NCI-H226 (cell line): Measurements from ENCODE around the gene STAC.
"Not testable (repeated sequence)": the region's sequence is repeated elsewhere in the genome, so short reads cannot be mapped to it uniquely, and the experiment has no call there.

Source experiments
- DNase-seq: peaks from one replicate; pipeline ENCODE4 v3.0.0-alpha.2; 2015

Gene STAC

DNA sequence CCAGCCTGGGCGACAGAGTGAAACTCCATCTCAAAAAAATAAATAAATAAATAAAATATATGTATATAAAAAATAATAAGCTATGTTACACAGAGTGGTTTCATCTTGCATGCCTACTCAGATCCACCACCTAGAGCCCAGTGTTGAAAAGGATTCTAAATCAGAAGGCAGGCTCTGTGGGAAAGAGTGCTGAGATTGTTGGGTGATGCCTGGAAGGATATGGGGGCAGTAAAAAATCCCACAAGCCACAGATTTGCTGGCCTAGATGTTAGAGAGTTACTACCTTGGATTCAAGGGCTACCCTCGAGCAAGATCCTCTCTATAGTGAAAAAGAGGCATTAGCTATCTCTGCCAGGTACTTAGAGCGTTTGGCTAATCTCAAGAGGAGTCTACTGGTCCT, 144.3 kb downstream of the STAC start:
- DNase-seq = no peak

DNA sequence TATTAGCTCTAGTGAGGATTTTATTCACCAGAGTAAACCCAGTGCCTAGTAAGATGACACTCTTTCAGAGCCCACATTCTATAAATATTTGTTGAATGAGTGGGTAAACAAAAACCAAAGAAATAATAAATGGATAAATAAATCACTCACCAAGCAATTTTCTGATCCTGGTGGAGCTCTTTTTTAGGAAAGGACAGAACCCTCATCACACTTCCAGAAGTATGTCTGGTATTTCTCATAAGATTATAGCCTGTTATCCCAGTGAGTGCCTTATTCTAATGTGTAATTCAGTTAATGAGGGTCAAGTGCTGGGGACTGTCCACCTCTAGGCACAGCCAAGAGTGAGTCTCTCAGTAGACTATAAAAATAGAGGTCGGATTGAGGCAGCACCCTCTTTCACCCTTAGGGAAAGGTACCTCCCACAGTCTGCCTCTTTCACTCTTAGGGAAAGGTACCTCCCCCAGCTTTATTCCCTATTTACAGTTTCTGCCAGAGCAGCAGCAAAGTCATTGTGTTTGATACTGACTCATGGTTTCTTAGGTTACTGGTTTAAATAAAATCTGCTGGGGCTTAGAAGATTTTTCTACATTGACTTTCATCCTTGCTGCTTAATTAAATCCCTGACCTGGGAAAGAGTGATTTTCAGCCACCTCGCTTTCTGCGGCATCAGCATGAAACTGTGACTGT, 145.0 kb downstream of the STAC start:
- DNase-seq = peak; percentile 72

DNA sequence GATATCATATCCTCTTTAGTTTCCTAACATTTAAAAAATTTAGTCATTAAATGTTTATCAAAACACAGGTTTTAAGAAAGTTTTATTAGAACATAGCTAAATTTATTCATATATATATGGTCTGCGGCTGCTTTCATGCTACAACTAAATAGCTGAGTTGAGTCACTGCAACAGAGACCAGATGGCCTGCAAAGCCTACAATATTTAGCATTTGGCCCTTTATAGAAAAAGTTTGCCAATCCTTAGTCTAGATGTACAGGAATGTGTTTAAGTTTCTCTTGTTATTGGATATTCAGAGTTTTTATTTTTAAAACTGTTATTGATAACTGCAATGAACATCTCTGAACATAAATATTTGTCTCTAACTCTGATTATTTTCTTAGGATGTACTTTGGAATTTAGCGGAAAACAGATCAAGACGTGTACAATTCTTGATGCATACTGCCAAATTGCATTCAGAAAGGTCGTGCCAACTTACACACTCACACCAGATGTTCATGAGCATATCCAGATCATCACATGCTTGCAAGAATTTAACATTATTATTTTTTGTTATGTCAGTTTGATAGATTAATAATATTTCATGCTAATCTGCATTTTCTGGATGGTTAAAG, 157.9 kb downstream of the STAC start:
- DNase-seq = no peak

GRCh38 chr3:36540888-36541518, 160.7 kb downstream of the STAC start:
- DNase-seq = peak; percentile 24

GRCh38 chr3:36542186-36542585, 161.9 kb downstream of the STAC start:
- DNase-seq = no peak

DNA sequence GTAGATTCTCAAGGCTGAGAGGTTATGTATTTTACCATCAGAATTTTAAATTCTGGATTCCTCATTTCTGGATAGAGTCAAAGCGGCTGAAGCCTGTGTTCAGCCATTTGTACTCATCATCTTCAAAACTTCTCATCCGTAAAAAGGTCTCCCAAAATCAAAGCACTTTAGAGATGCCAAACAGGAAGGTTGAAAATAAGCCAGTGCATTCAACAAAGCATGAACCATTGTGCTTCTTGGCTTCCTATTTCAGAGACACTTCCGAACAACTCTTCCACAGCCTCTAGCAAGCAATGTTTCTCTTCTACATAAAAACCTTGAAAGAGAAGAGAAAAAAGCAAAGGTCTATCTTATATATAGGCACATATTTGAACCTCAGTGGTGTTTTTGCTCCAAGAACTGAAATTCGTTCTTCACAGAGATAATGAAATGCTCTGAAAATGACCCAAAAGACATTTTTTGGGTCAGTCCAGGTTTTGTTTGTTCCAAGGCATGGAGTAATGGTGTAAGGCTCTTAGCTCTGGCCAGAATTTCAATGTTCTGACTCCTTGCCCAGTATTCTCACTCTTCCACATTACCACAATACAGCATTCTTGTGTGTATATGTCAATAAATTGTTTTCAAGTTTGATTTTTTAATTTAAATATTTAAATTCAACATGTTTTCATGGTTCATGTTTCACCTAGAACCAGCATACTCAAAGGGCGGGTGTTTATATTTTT, 163.1 kb downstream of the STAC start:
- no peak for DNase-seq

DNA sequence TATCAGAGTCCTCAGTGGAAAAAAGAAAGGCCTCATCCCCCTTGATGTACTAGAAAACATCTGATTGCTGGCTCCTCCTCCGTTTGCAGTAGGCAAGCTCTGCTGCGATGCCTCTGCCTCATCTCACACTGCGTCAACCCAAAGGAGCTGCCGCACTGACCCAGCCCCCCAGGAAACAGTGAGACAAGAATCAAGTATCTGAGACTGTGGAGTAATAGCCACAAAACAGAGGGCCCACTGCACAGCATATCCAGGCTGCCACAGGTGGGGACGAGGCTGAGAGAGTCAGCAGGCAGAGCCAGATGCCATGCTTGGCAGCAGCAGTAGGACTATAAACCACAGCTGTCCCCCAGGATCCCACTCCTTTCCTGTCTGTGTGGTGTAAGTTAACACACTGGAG, 165.9 kb downstream of the STAC start:
- DNase-seq = no peak

GRCh38 chr3:36548712-36549111, 168.4 kb downstream of the STAC start:
- DNase-seq = no peak

DNA sequence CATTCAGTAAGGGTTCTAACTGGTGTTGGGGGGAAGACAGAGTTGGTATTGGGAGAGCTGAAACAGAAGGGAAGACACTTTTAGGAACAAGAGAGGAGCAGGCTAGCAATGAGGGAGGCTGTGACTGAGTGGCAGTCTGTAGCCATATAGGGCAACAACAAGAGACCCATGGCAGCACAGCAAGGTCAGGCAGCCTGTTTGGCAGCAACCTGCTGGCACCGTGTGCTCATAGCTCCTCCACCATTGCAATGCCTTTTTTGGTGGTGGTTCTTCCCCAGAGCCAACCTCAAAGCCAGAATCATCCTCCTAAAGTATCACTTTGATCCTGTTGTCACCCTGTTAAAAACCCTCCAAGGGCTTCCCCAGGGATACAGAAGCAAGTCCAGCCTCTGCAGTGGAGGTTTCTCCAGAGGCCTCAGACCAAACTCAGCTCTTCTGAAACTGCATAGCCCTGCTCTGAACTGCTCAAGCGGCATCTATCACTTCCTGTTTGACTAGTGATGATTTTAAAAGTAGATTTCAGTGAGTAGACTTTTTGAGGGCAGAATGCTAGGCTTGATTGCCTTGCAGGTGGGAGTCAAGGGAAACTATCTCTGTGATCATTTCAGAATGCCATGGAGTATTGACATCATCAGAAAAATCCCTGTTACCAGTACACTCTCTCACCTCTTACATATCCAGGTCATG, 176.9 kb downstream of the STAC start:
- DNase-seq = no peak

DNA sequence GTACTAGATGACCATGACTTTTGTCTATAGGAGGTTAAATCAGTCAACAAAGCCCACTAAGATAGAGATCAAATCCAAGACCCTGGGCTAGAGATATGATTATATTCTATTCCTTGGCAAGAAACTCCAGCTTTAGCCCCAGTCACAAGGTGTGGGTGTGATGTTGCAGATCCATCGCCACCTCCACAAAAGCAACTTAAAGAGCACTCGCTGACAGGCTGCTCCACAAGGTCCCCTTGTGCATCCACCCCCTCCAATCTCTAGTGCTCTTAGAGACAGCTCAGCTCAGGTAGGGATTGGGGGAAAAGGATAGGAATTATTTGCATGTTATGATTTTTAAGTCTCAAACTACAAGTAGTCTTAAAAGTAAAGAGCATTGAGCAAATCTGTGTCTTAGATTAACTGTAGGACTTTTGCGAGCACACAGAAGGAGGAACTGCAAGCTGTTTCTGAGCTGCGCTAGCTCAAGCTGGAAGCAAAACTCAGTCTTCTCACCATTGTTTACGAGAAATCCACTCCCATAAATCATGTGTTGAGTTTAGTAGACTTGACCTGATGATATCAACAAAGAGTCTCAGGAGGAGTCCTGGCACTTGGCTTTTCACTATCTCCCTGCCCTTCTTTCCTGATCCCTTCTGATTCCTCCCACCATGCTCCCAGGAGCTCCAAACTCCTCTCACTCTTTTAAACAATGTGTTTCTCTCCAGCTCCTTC, 177.6 kb downstream of the STAC start:
- no peak for DNase-seq

DNA sequence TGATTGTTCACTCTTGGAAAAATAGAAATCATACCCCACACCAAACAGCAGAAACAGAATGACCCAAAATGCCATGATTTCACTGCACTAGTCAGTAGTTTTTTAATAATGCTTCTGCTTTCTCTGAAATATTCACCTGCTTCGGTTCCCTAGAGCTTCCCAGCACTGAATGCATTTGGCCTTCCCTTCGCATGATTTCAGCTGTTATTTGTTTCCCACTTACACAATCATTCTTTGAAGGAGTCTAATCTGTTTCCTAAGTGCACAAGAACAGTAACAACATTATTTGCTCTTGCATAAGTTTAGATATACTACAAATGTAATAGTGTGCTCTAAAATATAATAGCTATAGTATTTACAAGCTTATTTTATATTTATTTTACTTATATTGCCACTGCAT, 178.7 kb downstream of the STAC start:
- DNase-seq = no peak

- no peak for DNase-seq
Measured at GRCh38 chr3:36560685-36561084, 180.4 kb downstream of the STAC start.

- no peak for DNase-seq
Measured at GRCh38 chr3:36561601-36562000, 181.3 kb downstream of the STAC start.

DNA sequence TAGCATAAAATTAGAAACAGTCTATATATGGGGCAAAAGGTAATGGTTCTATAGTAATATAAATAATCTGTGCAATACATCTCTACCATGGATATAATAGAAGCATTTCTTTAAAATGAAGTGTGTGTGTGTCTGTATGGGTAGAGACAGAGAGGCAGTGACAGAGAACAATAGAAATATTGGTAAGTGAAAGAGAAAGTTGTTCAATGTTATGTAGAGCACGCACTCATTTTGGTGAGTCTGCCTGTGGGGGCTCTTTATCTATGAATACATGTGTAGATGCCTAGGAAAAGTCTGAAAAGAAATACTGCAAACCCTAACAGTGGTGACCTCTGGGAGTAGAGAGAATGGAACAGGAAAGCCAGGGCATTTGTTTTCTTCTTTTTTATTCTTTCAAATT, 182.6 kb downstream of the STAC start:
- no peak for DNase-seq

DNA sequence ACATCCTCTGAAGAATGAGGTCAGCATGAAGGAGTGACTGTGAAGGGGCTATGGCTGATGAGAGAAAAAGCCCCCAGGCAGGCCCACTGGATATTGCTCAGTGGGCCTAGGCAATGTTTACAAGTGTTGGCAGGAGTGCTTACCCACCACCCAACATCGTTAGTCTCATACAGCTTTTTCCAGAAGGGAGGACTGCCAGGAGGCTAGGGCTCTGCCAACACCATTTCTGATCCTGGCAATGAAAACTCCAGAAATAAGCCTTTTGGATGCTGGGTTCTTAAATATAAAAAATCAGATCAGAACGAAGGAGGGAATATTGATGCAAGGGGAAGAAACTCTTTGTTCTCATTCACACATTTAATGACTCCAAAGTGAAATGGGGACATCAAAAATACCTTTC, 194.9 kb downstream of the STAC start:
- no peak for DNase-seq

DNA sequence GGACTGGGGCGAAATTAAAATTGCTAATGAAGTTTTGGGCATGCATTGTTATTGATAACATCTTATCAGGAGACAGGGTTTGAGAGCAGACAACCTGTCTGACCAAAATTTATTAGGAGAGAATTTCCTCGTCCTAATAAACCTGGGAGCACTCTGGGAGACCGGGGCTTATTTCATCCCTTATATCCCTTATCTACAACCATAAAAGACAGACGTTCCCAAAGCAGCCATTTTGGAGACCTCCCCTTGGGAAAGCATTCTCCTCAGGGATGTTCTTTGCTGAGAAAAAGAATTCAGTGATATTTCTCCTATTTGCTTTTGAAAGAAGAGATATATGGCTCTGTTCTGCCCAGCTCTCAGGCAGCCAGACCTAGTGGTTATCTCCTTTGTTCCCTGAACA, 198.1 kb downstream of the STAC start:
- not testable (repeated sequence) for DNase-seq

DNA sequence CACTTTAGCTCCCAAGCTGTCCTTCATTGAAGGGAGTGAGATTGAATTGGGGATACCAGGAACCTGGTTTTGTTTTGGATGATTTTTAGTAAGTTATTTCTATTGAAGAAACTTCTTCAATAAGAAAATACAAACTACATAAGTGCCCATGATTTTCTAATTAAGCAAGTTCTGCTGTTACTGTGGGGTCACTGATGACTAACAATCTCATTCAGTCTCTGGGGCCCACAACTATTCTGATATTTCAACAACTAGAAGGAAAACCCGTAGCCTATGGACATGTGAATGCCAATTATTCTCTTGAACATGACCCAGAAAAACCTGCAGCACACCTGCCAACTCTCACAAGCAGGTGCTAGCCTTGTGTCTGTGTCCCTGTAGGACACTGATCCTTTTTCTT, 199.4 kb downstream of the STAC start:
- DNase-seq = no peak

DNA sequence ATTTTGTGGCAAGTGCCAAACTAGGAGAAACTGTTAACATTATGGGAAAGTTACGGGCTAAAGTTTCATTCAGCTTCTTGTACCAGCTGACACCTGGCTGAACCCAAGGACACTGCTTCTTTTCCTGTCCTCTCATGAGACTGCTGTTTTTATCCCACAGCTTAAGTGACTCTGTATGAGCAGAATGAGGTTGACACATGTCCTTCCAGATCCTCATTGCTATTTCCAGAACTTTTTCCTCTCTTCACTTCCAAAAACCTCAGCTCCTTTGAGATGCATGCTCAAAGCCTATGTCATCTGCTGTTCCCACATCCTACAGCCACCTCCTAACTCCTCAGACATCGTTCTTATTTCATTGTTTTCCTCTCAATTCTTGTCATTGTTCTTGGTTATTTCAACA, 200.4 kb downstream of the STAC start:
- DNase-seq = no peak

DNA sequence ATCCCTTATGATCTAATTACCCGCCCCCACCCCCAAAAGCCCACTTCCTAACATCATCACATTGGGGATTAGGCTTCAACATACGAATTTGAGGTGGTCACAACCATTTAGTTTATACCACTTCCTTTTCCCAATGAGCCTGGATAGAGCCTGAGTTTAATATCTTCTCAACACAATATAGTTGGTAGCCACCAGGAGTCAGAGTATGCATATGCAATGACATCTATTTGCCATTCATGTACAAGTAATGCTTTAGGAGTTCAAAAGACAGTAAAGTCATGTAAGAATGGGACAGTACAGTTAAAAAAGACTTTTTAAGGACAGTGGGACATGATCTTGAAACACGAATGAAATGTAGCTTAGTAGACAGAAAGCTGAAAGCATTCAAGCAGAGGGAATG, 211.7 kb downstream of the STAC start:
- DNase-seq = no peak

- DNase-seq = no peak
Measured at GRCh38 chr3:36595511-36595910, 215.2 kb downstream of the STAC start.

DNA sequence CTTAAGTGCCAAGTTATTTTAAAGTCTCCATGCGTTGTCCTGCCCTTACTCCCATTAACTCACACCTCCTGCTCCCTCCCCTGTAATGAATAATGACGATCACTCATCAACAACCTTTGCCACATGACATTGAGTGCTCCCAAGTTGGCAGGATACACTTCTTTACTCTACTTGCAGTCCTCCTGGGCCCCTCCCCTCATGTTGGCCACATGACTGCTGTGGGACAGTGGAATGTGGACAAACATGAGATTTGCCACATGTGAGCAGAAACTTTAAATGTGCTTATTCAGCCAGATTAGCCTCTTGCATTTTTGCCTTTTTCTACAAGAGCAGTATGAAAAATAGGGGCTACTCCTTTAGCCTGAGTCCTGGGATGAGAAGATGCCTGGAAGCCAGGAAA, 216.1 kb downstream of the STAC start:
- DNase-seq = no peak

- DNase-seq = no peak
Measured at GRCh38 chr3:36597422-36597821, 217.1 kb downstream of the STAC start.
